Left lung (tissue), 10 donors: ENCODE data around the gene SMC6. TPM values are rescaled to one million over a fixed set of nuclear protein-coding genes. Genes with fewer than 3 reads are reported as not detected.

Experiments
- ATAC-seq: fragments of 200-7000 bp; cut with Tn5 transposase; one replicate; pipeline ENCODE4 v1.9.1; 2020; ENCODE audit warnings: moderate library complexity
- DNase-seq, 4 donors: peaks; one replicate each; pipeline ENCODE4 v3.0.0-alpha.2; 2013 to 2020
- H3K27ac ChIP-seq, 2 donors: fragments of 200-600 bp; sonication (generic) in 1 of 2; one replicate each; pipeline versions ENCODE4 v1.5.0 to v1.8.0; 2020 to 2021
- H3K27me3 ChIP-seq, 2 donors: fragments of 200-600 bp; sonication (generic) in 1 of 2; one replicate each; pipeline versions ENCODE4 v1.5.0 to v1.8.0; 2020 to 2021
- H3K36me3 ChIP-seq, 2 donors: fragments of 200-600 bp; sonication (generic) in 1 of 2; one replicate each; pipeline versions ENCODE4 v1.5.0 to v1.8.0; 2020 to 2021
- H3K4me1 ChIP-seq, 2 donors: fragments of 200-600 bp; one replicate each; pipeline ENCODE4 v1.8.0; 2021
- H3K4me3 ChIP-seq, 2 donors: fragments of 200-600 bp; sonication (generic) in 1 of 2; one replicate each; pipeline versions ENCODE4 v1.5.0 to v1.8.0; 2020 to 2021; ENCODE audit warnings: mild to moderate bottlenecking in 1 of 2
- H3K9me3 ChIP-seq, 2 donors: fragments of 200-600 bp; sonication (generic) in 1 of 2; one replicate each; pipeline versions ENCODE4 v1.5.0 to v1.8.0; 2020 to 2021
- CTCF ChIP-seq, 2 donors: fragments of 200-600 bp; sonication (generic) in 1 of 2; IDR thresholded peaks; one replicate each; pipeline versions ENCODE4 v1.5.0 to v1.8.0; 2021; ENCODE audit warnings: antibody characterized with exemption in 2 of 2
- intact Hi-C, 2 donors: fragments of 100-400 bp; cut with DNase I; formaldehyde crosslinking; loops; one replicate each; pipeline versions ENCODE4 v1.11.2 to v1.14.2; 2022
- polyA plus RNA-seq, 6 donors: library from polyadenylated mRNA; unstranded; fragments of 120-200 nt; gene quantifications; one replicate each; pipeline ENCODE4 v1.2.1, GENCODE V29; 2013; ENCODE audit not compliant: insufficient read length in 6 of 6
- total RNA-seq, 2 donors: library from RNA; stranded (reverse); fragmentation: NEBNext Ultra II Directional; extraction: Animal tissue kit (Norgen Biotek cat#: 25700); gene quantifications; one replicate each; pipeline ENCODE4 v1.2.1, GENCODE V29; 2021
- donor health status: DM: no; HTN: yes; CAD: no.
- donor health status: DM: no; HTN: no; CAD: no.

SMC6 gene
- total and polyA plus RNA-seq, 8 donors: 18.5 to 68.3 (median 52.8) TPM

- Histone ChIP-seq H3K4me3 (no peak overlapping the region), H3K27ac (no peak overlapping the region)
Observed at GRCh38 chr2:17792515-17792914, 38.9 kb upstream of the SMC6 start.

GRCh38 chr2:17791817-17792130 lies 38.2 kb upstream of the SMC6 start:
- intact Hi-C loops: no loop called here

More at GRCh38 chr2:17792515-17792914, 38.9 kb upstream of the SMC6 start:
- Histone ChIP-seq H3K9me3 (no peaks in the 10 kb centered on the region), H3K4me1 (peaks cover 3 to 5% of the 10 kb centered on the region in 2 donors), H3K36me3 (no peaks in the 10 kb centered on the region), H3K27me3 (no peaks in the 10 kb centered on the region)
- intact Hi-C loops: no loop called here
- TF ChIP-seq CTCF (IDR thresholded peaks at IDR 0.05): no peak
- no peak for DNase-seq
- no peak for ATAC-seq

GRCh38 chr2:17791121-17791816 lies 37.7 kb upstream of the SMC6 start:
- intact Hi-C loops: no loop called here
- no peaks in the 10 kb centered on the region for H3K9me3 ChIP-seq
- DNase-seq (peak in 2 of 4 donors; percentile 42 to 56), ATAC-seq (no peak)
- H3K27ac ChIP-seq: no peak overlapping the region
- no peak overlapping the region for H3K4me3 ChIP-seq
- no peaks in the 10 kb centered on the region for H3K27me3 ChIP-seq
- TF ChIP-seq CTCF (IDR thresholded peaks at IDR 0.05): no peak
- H3K36me3 ChIP-seq: no peaks in the 10 kb centered on the region
- peaks cover 3 to 5% of the 10 kb centered on the region in 2 donors for H3K4me1 ChIP-seq

More at GRCh38 chr2:17791817-17792130, 38.2 kb upstream of the SMC6 start:
- DNase-seq: no peak
- no peak for ATAC-seq
- H3K4me1 ChIP-seq: peaks cover 3 to 5% of the 10 kb centered on the region in 2 donors
- H3K27me3 ChIP-seq: no peaks in the 10 kb centered on the region
- no peak for TF ChIP-seq CTCF (IDR thresholded peaks at IDR 0.05)
- no peaks in the 10 kb centered on the region for H3K36me3 ChIP-seq
- H3K27ac ChIP-seq: no peak overlapping the region
- no peak overlapping the region for H3K4me3 ChIP-seq
- H3K9me3 ChIP-seq: no peaks in the 10 kb centered on the region

GRCh38 chr2:17790536-17790935 lies 36.9 kb upstream of the SMC6 start:
- peaks cover 3 to 5% of the 10 kb centered on the region in 2 donors for H3K4me1 ChIP-seq
- H3K27me3 ChIP-seq: no peaks in the 10 kb centered on the region
- DNase-seq (no peak), ATAC-seq (no peak)
- intact Hi-C loops: no loop called here
- no peak for TF ChIP-seq CTCF (IDR thresholded peaks at IDR 0.05)
- no peak overlapping the region for H3K4me3 ChIP-seq
- H3K9me3 ChIP-seq: no peaks in the 10 kb centered on the region
- H3K36me3 ChIP-seq: no peaks in the 10 kb centered on the region
- H3K27ac ChIP-seq: no peak overlapping the region

- no peak for TF ChIP-seq CTCF (IDR thresholded peaks at IDR 0.05)
- no peaks in the 10 kb centered on the region for H3K36me3 ChIP-seq
- H3K9me3 ChIP-seq: no peaks in the 10 kb centered on the region
- no peaks in the 10 kb centered on the region for H3K27me3 ChIP-seq
- H3K4me1 ChIP-seq: peaks cover 3 to 5% of the 10 kb centered on the region in 2 donors
- H3K27ac ChIP-seq: no peak overlapping the region
- intact Hi-C loops: no loop called here
- DNase-seq (no peak), ATAC-seq (no peak)
- H3K4me3 ChIP-seq: no peak overlapping the region
Observed at GRCh38 chr2:17788773-17789172, 35.2 kb upstream of the SMC6 start.
